AG04449 (cell line): ENCODE results near the gene BICDL2.
"Not testable (repeated sequence)": the region's sequence is repeated elsewhere in the genome, so short reads cannot be mapped to it uniquely, and the experiment has no call there.

Source experiments
- CTCF ChIA-PET: fragments of 350-600 bp; formaldehyde crosslinking; extraction: SDS; loops from one replicate; lab custom pipeline; 2021; ENCODE audit warnings: antibody characterized with exemption; lab: Yijun Ruan, JAX
- POLR2A ChIA-PET: fragments of 400-600, 350-600 bp; formaldehyde crosslinking; extraction: SDS; loops from one replicate; lab custom pipeline; 2020; ENCODE audit warnings: antibody characterized with exemption, inconsistent platforms; lab: Yijun Ruan, JAX
- DNase-seq: peaks from one replicate; pipeline ENCODE4 v3.0.0-alpha.2; 2010; ENCODE audit warnings: low read depth, low spot score
- H3K4me3 ChIP-seq: 2 replicates; pipeline ENCODE4 v1.5.1; 2011; ENCODE audit warnings: low read depth, mild to moderate bottlenecking, control low read depth, low read length
- TF ChIP-seq, protein P1 (sequence below): IDR thresholded peaks from one replicate; pipeline ENCODE4 v1.5.1; 2011; ENCODE audit warnings: mild to moderate bottlenecking, moderate library complexity, low read length, control low read depth, inconsistent platforms; ENCODE audit not compliant: insufficient read depth; ENCODE audit errors: missing control alignments

Gene BICDL2

DNA sequence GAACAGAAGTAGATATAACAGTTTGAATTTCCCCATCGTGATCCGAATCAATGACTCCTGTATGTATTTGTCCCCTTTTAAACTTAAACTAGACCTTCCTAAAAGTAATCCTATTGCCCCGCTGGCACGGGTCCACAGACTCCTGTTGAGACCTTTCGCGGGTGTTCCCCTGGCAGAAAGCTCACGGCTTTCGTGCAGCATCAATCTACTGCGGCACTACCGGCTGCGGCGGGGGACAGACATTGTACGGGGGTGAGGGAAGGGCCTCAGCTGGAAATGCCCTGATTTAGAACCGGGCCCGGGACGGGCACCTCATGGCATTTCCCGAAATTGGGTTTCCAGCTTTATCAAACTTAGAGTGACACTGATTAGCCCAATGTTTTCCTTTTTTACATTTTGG lies 43.3 kb upstream of the BICDL2 start:
- DNase-seq = no peak
- H3K4me3 ChIP-seq = no peak overlapping the region
- POLR2A ChIA-PET = no interaction called here
- TF ChIP-seq, protein P1, sequence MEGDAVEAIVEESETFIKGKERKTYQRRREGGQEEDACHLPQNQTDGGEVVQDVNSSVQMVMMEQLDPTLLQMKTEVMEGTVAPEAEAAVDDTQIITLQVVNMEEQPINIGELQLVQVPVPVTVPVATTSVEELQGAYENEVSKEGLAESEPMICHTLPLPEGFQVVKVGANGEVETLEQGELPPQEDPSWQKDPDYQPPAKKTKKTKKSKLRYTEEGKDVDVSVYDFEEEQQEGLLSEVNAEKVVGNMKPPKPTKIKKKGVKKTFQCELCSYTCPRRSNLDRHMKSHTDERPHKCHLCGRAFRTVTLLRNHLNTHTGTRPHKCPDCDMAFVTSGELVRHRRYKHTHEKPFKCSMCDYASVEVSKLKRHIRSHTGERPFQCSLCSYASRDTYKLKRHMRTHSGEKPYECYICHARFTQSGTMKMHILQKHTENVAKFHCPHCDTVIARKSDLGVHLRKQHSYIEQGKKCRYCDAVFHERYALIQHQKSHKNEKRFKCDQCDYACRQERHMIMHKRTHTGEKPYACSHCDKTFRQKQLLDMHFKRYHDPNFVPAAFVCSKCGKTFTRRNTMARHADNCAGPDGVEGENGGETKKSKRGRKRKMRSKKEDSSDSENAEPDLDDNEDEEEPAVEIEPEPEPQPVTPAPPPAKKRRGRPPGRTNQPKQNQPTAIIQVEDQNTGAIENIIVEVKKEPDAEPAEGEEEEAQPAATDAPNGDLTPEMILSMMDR = no peak
- CTCF ChIA-PET = interaction anchor here (0.8 to 1.7 kb wide), 5 partner anchors 11 to 49 kb away, joined by 3 to 6 read pairs (median 3); partner anchors contain the start of gene IL32

GRCh38 chr16:3076577-3076976 lies 39.8 kb upstream of the BICDL2 start:
- TF ChIP-seq, protein P1 = no peak
- ChIA-PET POLR2A (no interaction called here), CTCF (interaction anchor here (0.6 to 2.8 kb wide), 5 partner anchors 9 to 55 kb away, joined by 3 to 24 read pairs (median 3); partner anchors contain the start of genes IL32 and ZSCAN10)
- DNase-seq = no peak
- H3K4me3 ChIP-seq = no peak overlapping the region

DNA sequence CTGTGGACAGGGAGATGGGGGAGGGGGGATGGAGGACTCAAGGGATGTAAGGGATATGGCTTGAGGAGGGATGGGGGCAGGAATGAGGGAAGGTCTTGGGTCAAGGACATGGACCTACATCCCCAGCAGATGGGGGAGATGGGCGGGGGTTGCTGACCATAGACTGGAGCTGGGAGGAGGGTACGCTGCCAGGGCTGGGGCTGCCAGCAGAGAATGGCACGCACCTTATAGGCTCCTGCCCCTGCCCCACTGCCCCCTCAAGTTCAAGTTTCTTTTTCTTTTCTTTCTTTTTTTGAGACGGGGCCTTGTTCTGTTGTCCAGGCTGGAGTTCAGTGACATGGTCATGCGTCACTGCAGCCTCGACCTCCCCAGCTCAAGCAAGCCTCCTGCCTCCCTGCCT lies 39.2 kb upstream of the BICDL2 start:
- CTCF ChIA-PET = interaction anchor here (1.2 to 2.8 kb wide), 2 partner anchors 16 to 24 kb away, joined by 3 to 24 read pairs; partner anchors contain the start of gene ZSCAN10
- DNase-seq, H3K4me3 ChIP-seq, POLR2A ChIA-PET: not testable (repeated sequence)

- DNase-seq = no peak
- TF ChIP-seq, protein P1 = no peak
- no peak overlapping the region for H3K4me3 ChIP-seq
- ChIA-PET POLR2A (no interaction called here), CTCF (interaction anchor here (0.7 kb wide), 1 partner anchor 20 kb away, joined by 3 read pairs; no protein-coding TSS in a partner anchor)
These were observed 38.8 kb upstream of the BICDL2 start for GRCh38 chr16:3075523-3075915.

DNA sequence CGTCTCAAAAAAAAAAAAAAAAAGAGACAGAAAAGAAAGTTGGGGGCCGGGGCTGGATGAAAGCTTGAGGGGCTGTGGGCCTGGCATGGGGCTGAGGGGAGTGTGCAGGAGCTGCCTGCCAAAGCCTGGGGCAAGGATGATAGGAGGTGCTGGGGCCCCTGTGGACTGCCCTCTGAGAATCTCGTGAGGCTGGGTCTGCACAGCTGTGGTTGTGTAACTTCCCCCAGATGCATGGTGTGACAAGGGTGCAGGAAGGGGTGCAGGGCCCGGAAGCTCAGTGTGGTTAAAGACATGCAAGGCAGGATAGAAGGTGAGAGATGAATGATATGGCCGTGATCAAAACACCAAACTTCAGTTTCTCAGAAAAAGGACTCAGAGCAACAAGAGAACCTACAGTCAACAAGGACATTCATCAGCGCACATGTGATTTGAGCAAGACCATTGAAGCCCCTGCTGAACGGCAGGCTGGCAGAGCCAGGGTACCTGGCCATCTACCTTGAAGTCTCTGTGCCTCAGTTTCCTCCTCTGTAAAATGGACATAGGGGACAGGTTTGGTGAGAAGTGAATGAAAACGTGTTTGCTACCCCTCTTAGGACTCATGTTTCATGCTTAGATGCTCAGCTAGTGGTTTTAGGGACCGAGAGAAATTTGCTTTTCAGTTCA lies 38.2 kb upstream of the BICDL2 start:
- DNase-seq = no peak
- POLR2A ChIA-PET = no interaction called here
- TF ChIP-seq, protein P1 = no peak
- H3K4me3 ChIP-seq = no peak overlapping the region
- CTCF ChIA-PET = interaction anchor here (0.7 kb wide), 1 partner anchor 21 kb away, joined by 3 read pairs; no protein-coding TSS in a partner anchor

GRCh38 chr16:3073448-3073847 lies 36.7 kb upstream of the BICDL2 start:
- no peak overlapping the region for H3K4me3 ChIP-seq
- ChIA-PET POLR2A (no interaction called here), CTCF (no interaction called here)
- DNase-seq = no peak
- TF ChIP-seq, protein P1 = no peak

GRCh38 chr16:3072576-3073263 lies 36.0 kb upstream of the BICDL2 start:
- H3K4me3 ChIP-seq, DNase-seq, CTCF ChIA-PET, POLR2A ChIA-PET: not testable (repeated sequence)

DNA sequence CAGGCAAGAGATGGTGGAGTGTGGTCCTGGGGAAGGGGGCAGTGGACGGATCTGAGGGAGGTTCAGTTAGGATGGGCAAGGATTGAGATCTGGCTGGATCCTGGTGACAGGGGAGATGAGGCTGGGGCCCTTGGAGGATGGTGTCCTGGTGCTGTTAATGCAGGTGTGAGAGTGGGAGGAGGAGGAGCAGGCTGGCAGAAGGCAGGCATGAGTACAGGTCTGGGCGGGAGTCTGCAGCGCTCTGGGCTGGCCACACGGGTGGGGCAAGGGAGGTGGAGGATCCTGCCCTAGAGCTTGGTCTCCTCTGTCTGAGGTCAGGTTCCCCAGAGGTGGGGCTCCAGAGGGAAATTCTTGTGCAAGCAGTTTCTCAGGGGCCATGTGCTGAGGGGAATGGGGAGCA lies 35.4 kb upstream of the BICDL2 start:
- CTCF ChIA-PET, H3K4me3 ChIP-seq, POLR2A ChIA-PET, DNase-seq: not testable (repeated sequence)
